Measurements from ENCODE around the gene ZNF888. TPM values are rescaled to one million over a fixed set of nuclear protein-coding genes. Genes with fewer than 3 reads are reported as not detected.
A peak's percentile ranks its signal among the peaks of the same experiment; 100 is the strongest.

The ZNF888 gene
- total and polyA plus RNA-seq, 9 of the 15 experiments (the other 6 are each of a cell fraction or from before 2014, with no cell fraction given), result 1.6 to 13.3 (median 9.9) TPM

DNA sequence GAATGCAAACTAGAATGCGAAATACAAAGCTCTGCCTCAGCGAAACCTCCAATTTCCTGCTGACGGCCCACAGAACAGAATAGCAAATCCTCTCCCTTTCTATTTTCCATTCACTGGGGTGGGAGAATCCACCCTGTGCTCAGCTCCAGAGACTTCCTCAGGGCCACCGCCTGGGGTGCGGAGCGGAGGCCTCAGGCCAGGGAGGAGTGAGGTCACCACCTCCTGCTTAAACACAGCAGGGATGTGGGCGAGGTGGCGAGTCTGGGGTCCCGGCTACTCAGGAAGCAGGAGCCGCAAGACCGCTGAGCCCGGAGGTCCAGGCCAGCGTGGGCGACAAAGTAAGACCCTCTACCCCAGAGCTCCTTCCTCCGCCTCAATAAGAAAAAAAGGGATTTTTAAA lies 25.1 kb downstream of the ZNF888 start (continued):
- TF ChIP-seq MTA3 (IDR thresholded peaks at IDR 0.05; ENCODE audit: borderline replicate concordance), result no peak
- TF ChIP-seq, protein P1, sequence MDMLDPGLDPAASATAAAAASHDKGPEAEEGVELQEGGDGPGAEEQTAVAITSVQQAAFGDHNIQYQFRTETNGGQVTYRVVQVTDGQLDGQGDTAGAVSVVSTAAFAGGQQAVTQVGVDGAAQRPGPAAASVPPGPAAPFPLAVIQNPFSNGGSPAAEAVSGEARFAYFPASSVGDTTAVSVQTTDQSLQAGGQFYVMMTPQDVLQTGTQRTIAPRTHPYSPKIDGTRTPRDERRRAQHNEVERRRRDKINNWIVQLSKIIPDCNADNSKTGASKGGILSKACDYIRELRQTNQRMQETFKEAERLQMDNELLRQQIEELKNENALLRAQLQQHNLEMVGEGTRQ (CRISPR knock-in tag; IDR thresholded peaks at IDR 0.05), result no peak
- TF ChIP-seq, protein P2, sequence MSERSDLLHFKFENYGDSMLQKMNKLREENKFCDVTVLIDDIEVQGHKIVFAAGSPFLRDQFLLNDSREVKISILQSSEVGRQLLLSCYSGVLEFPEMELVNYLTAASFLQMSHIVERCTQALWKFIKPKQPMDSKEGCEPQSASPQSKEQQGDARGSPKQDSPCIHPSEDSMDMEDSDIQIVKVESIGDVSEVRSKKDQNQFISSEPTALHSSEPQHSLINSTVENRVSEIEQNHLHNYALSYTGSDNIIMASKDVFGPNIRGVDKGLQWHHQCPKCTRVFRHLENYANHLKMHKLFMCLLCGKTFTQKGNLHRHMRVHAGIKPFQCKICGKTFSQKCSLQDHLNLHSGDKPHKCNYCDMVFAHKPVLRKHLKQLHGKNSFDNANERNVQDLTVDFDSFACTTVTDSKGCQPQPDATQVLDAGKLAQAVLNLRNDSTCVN (CRISPR knock-in tag; IDR thresholded peaks at IDR 0.05), result no peak
- TF ChIP-seq TOE1 (IDR thresholded peaks at IDR 0.05; ENCODE audit: borderline replicate concordance), result no peak
- TF ChIP-seq TOE1 (CRISPR knock-in tag; IDR thresholded peaks at IDR 0.05; ENCODE audit: borderline replicate concordance, low read depth), result no peak
- TF ChIP-seq ZC3H4 (CRISPR knock-in tag; IDR thresholded peaks at IDR 0.05; ENCODE audit: borderline replicate concordance), result no peak
- TF ChIP-seq CEBPB (tag; IDR thresholded peaks at IDR 0.05), result no peak

DNA sequence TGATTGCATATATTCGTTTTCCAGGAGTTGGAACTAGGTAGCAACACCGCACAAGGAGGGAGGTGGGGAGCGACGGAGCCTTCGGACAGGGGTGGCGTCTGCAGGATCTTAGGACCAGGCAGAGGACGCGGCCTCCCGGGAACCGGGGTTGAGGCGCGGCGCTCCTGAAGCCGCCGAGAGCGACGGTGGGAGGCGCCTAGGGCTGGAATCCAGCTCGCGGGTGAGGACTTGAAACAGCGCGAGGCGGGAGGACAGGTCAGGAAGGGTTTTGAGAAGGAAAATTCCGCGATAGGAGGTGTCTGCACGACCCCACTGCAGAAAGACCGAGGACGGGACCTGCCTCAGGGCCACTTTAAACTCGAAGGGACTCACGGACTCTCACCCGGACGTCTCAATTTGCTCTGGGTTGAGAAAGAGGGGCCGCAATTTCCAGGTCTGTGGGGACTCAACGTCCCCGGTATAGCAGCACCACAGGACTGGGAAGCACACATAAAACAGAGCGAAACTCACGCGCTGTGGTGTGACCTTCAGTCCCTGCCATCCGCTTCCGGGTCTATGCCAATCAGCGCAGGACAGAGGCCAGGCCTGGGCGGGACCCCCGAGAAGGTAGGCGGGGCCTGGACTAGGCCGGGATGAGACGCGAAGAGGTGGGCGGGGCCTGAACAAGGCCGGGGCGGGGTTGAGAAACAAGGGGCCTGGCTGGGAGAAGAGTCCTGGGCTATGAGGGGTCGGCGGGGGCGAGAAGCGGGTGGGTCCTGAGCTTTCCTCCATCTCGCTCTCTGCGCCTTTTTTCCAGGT lies 25.9 kb downstream of the ZNF888 start, which contains the start of gene ZNF320:
Gene ZNF320, minus strand, starts transcription at position 498 of the 798 bp plus-strand sequence. CDS start 7,380 bp downstream, outside the sequence.
- Histone ChIP-seq H3K9me1 (ENCODE audit: control insufficient read depth, insufficient read depth, low read length) (no peaks in the 10 kb centered on the region), H3K4me3 (peak within 1 kb of the TSS; percentile 63), H4K20me1 (replicated peaks; ENCODE audit: control insufficient read depth, insufficient read depth, low read length) (no peaks in the 10 kb centered on the region), H3K9ac (ENCODE audit: insufficient read depth in 1 of 2, low read depth in 2 of 2, low read length in 2 of 2) (peak within 1 kb of the TSS; percentile 97 to 99), H3K4me1 (replicated peaks in 1 of 2; ENCODE audit: control insufficient read depth in 2 of 2, insufficient read depth in 2 of 2, low read length in 2 of 2) (peaks cover 0 to 21% of the 10 kb centered on the region in 2 experiments; a peak in 4 of 5 replicates), H3K79me2 (ENCODE audit: control insufficient read depth, insufficient read depth, low read length) (peaks cover 48% of the 10 kb centered on the region), H3K36me3 (ENCODE audit: control insufficient read depth, insufficient read depth, low read length) (peaks cover 25% of the 10 kb centered on the region; the same call in 1 of the 3 replicates), H3K4me2 (ENCODE audit: insufficient read depth, low read length) (peak within 1 kb of the TSS; percentile 86), H3K27ac (ENCODE audit: extremely low read depth, low read depth, low read length) (peak within 1 kb of the TSS; percentile 92), H3K9me3 (replicated peaks; ENCODE audit: control insufficient read depth, insufficient read depth, low read depth, low read length) (no peaks in the 10 kb centered on the region), H3K27me3 (ENCODE audit: control insufficient read depth in 2 of 2, insufficient read depth in 2 of 2, low read length in 2 of 2) (no peaks in the 10 kb centered on the region), H2AFZ (ENCODE audit: low read depth, low read length) (peak within 1 kb of the TSS; percentile 80)
- peak; percentile 96 for FAIRE-seq
- ATAC-seq, result peak; percentile 99
- ChIA-PET POLR2A (no interaction called here), CTCF (ENCODE audit: low intra/inter-chr PET ratio) (interaction anchor here (0.6 kb wide), 1 partner anchor 39 kb away, joined by 4 read pairs; no protein-coding TSS in a partner anchor)
- WGBS (ENCODE audit: insufficient coverage, low coverage, missing lambda C conversion rate), result under 1% methylated on average over 49 of the region's 56 CpGs
- intact Hi-C loops (cut with micrococcal nuclease) (loop anchor here (5.0 kb wide), 1 partner anchor 40 kb away; no protein-coding TSS in a partner anchor), in situ Hi-C loops (cut with MboI) (no loop called here)
- BruUV-seq (replicated peaks), result TSS peak; percentile 77
- peak; percentile 97 to 98 (median 97) for DNase-seq (ENCODE audit: extremely low read depth in 1 of 4, low spot score in 3 of 4)
- no peak for TF ChIP-seq PURB (CRISPR knock-in tag; IDR thresholded peaks at IDR 0.05; ENCODE audit: low read depth)
- no peak for TF ChIP-seq ATF1 (CRISPR knock-in tag; IDR thresholded peaks at IDR 0.05)
- TF ChIP-seq ATF1 (tag; IDR thresholded peaks at IDR 0.05), result peak; percentile 51
- TF ChIP-seq NRF1 (conservative IDR thresholded peaks at IDR 0.05 in 1 of 2, IDR thresholded peaks at IDR 0.05 in 1 of 2), result peak; percentile 76 to 81
- peak; percentile 77 for TF ChIP-seq CHD2 (IDR thresholded peaks at IDR 0.05; ENCODE audit: low read depth, low read length)
- 0 out of 4 replicates have a peak, but pooled peaks of 1 of the 2 experiments have one; percentile 3 for TF ChIP-seq RCOR1 (IDR thresholded peaks at IDR 0.05; ENCODE audit: borderline replicate concordance in 1 of 2, low read depth in 2 of 2, low read length in 2 of 2)
- TF ChIP-seq SIX5 (IDR thresholded peaks at IDR 0.05; ENCODE audit: borderline replicate concordance in 1 of 2, insufficient read depth in 1 of 2, low read depth in 1 of 2, low read length in 2 of 2), result no peak
- TF ChIP-seq, protein P3, sequence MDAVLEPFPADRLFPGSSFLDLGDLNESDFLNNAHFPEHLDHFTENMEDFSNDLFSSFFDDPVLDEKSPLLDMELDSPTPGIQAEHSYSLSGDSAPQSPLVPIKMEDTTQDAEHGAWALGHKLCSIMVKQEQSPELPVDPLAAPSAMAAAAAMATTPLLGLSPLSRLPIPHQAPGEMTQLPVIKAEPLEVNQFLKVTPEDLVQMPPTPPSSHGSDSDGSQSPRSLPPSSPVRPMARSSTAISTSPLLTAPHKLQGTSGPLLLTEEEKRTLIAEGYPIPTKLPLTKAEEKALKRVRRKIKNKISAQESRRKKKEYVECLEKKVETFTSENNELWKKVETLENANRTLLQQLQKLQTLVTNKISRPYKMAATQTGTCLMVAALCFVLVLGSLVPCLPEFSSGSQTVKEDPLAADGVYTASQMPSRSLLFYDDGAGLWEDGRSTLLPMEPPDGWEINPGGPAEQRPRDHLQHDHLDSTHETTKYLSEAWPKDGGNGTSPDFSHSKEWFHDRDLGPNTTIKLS (IDR thresholded peaks at IDR 0.05; ENCODE audit: borderline replicate concordance, low read depth), result peak; percentile 46; the same call in 1 of the 2 replicates
- TF ChIP-seq PTBP1 (IDR thresholded peaks at IDR 0.05; ENCODE audit: low read depth, low read length), result 0 out of 2 replicates have a peak, but pooled peaks have one; percentile 52
- peak; percentile 89 for TF ChIP-seq EP400 (IDR thresholded peaks at IDR 0.05)
